Mammary epithelial cell (primary cell): ENCODE data around the gene ADGRA3.

Experiments used
- CTCF ChIP-seq, 2 donors: IDR thresholded peaks in 1 of 2; conservative IDR thresholded peaks in 1 of 2; 2 replicates each; pipeline ENCODE4 v1.5.1; 2011 to 2012; ENCODE audit warnings: inconsistent platforms in 2 of 2, low read length in 2 of 2, mild to moderate bottlenecking in 2 of 2, control low read depth in 1 of 2, low read depth in 1 of 2; ENCODE audit not compliant: insufficient read depth in 1 of 2; ENCODE audit errors: extremely low read depth in 1 of 2
- EZH2 ChIP-seq: IDR thresholded peaks from 2 replicates; pipeline ENCODE4 v1.6.1; 2012; ENCODE audit warnings: low read length, inconsistent platforms, borderline replicate concordance

- TF ChIP-seq CTCF (conservative IDR thresholded peaks at IDR 0.05 in 1 of 2, IDR thresholded peaks at IDR 0.05 in 1 of 2; ENCODE audit: extremely low read depth in 1 of 2, insufficient read depth in 1 of 2, low read depth in 1 of 2, low read length in 2 of 2) (no peak), EZH2 (no peak)
Measured at GRCh38 chr4:22439947-22440346, 75.9 kb downstream of the ADGRA3 start.
